Spleen (tissue), 11 donors: ENCODE data around the gene GIT1. TPM values are rescaled to one million over a fixed set of nuclear protein-coding genes. Genes with fewer than 3 reads are reported as not detected.

Source experiments
- DNase-seq: peaks from one replicate; pipeline ENCODE4 v3.0.0-alpha.2; 2020
- H3K27ac ChIP-seq, 8 donors: fragments of 200-600 bp; sonication (generic) in 7 of 8; 1 replicate in 4 of 8; 2 replicates in 4 of 8; pipeline versions ENCODE4 v1.5.0 to v1.8.0; 2016 to 2021; ENCODE audit warnings: inconsistent platforms in 4 of 8, mild to moderate bottlenecking in 4 of 8, moderate library complexity in 1 of 8
- H3K27me3 ChIP-seq, 7 donors: fragments of 200-600 bp; sonication (generic) in 6 of 7; replicated peaks in 1 of 7; 1 replicate in 4 of 7; 2 replicates in 3 of 7; pipeline versions ENCODE4 v1.5.0 to v1.8.0; 2016 to 2021; ENCODE audit warnings: inconsistent platforms in 3 of 7, mild to moderate bottlenecking in 1 of 7
- H3K36me3 ChIP-seq, 6 donors: fragments of 200-600 bp; sonication (generic) in 5 of 6; 1 replicate in 4 of 6; 2 replicates in 2 of 6; pipeline versions ENCODE4 v1.5.0 to v1.8.0; 2016 to 2021; ENCODE audit warnings: inconsistent platforms in 2 of 6
- H3K4me1 ChIP-seq, 6 donors: fragments of 200-600 bp; sonication (generic) in 5 of 6; 1 replicate in 3 of 6; 2 replicates in 3 of 6; pipeline versions ENCODE4 v1.5.0 to v1.8.0; 2016 to 2021; ENCODE audit warnings: inconsistent platforms in 3 of 6
- H3K4me3 ChIP-seq, 8 donors: fragments of 200-600 bp; sonication (generic) in 7 of 8; 1 replicate in 4 of 8; 2 replicates in 4 of 8; pipeline versions ENCODE4 v1.5.0 to v1.8.0; 2016 to 2021; ENCODE audit warnings: inconsistent platforms in 4 of 8, mild to moderate bottlenecking in 4 of 8, moderate library complexity in 2 of 8
- H3K9me3 ChIP-seq, 8 donors: fragments of 200-600 bp; sonication (generic) in 7 of 8; 1 replicate in 4 of 8; 2 replicates in 4 of 8; pipeline versions ENCODE4 v1.5.0 to v1.8.0; 2016 to 2021; ENCODE audit warnings: inconsistent platforms in 4 of 8
- POLR2A ChIP-seq, 3 donors: fragments of 450-650 bp; IDR thresholded peaks; one replicate each; pipeline ENCODE4 v1.5.1; 2017; ENCODE audit warnings: antibody characterized with exemption in 3 of 3, mild to moderate bottlenecking in 1 of 3
- POLR2AphosphoS5 ChIP-seq, 3 donors: sonication (generic); formaldehyde crosslinking; IDR thresholded peaks; one replicate each; pipeline ENCODE4 v1.5.1; 2017; ENCODE audit warnings: antibody characterized with exemption in 3 of 3
- WGBS, 5 donors: extraction: QIAGEN DNeasy Blood & Tissue Kit in 3 of 5; methylation state at CpG; one replicate each; pipeline versions ENCODE4 v1.1.5 to v1.1.7; 2013 to 2018; 5-methylcytosine and 5-hydroxymethylcytosine counted together
- intact Hi-C: fragments of 100-400 bp; cut with DNase I; formaldehyde crosslinking; loops from one replicate; pipeline ENCODE4 v1.15.0; 2023; ENCODE audit warnings: low total_unique reads
- polyA plus RNA-seq, 3 donors: library from polyadenylated mRNA; stranded (reverse); fragments of 200-250 nt; gene quantifications; one replicate each; pipeline ENCODE4 v1.2.1, GENCODE V29; 2013
- total RNA-seq, 7 donors: library from RNA; depleted of rRNA in 3 of 7; stranded (reverse); fragments of >200 nt in 3 of 7; fragmentation: NEBNext Ultra II Directional in 4 of 7; extraction: Animal tissue kit (Norgen Biotek cat#: 25700) in 4 of 7; gene quantifications; one replicate each; pipeline versions ENCODE4 v1.1.0 to v1.2.1, GENCODE V29; 2016 to 2021
- TF ChIP-seq, protein P1 (sequence below), 11 experiments: fragments of 200-600 bp in 7 of 11; fragments of 450-650 bp in 4 of 11; sonication (generic) in 4 of 11; IDR thresholded peaks in 8 of 11; conservative IDR thresholded peaks in 3 of 11; 1 replicate in 7 of 11; 2 replicates in 4 of 11; pipeline versions ENCODE4 v1.4.0 to v1.8.0; 2016 to 2021; ENCODE audit warnings: antibody characterized with exemption in 11 of 11, inconsistent platforms in 4 of 11, mild to moderate bottlenecking in 1 of 11
- donor health status: healthy with polysubstance abuse.
- donor health status: DM: no; HTN: no; CAD: no; lungs with moderate emphysema.
- donor health status: DM: no; HTN: no; CAD: no.
- donor health status: Bipolar disorder and iron deficiency.
- donor health status: healthy.
- donor health status: DM: no; HTN: no; CAD: no.
- donor health status: DM: yes; HTN: yes; CAD: no.

The GIT1 gene
- total and polyA plus RNA-seq, 10 donors, result 20.4 to 64.7 (median 46.0) TPM

DNA sequence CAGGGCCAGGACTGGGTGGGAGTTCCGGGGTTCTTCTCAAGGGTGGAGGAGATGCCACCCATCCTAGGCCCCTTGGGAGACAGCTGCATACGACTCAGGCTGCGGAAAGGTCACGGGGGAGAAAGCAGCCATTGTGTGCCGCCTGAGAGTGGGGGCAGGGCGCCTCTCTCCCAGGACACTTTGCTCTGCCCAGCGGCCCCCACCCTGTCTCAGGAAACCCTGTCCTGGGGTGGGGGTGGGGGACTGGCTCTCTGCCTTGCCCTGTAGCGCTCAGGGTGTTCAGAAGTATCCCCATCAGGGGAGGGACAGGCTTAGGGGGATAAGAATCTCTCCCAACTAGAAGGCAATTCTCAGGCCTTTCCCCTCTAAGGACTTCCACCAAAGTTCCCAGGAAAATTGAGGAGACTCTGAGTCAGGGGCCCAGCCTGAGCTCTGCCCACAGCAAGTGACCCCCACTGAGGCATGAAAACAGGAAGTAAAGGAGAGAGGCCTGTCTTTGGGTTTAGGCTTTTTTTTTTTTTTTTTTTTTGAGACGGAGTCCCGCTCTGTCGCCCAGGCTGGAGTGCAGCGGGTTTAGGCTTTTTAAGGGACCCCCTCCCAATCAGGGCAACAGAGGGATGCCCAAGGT is 4.9 kb downstream of the GIT1 start:
- no peaks in the 10 kb centered on the region for H3K27me3 ChIP-seq
- peak overlapping the region in 2 of 8 donors; percentile 25 to 55 for H3K4me3 ChIP-seq
- peaks cover 0 to 39% (median 25%) of the 10 kb centered on the region in 6 donors for H3K36me3 ChIP-seq
- no peaks in the 10 kb centered on the region for H3K9me3 ChIP-seq
- H3K4me1 ChIP-seq, result peaks cover 43 to 76% (median 59%) of the 10 kb centered on the region in 6 donors
- peak overlapping the region; percentile 27 to 88 (median 75) for H3K27ac ChIP-seq
- TF ChIP-seq POLR2A (IDR thresholded peaks at IDR 0.05), result no peak
- no peak for TF ChIP-seq POLR2AphosphoS5 (IDR thresholded peaks at IDR 0.05)
- TF ChIP-seq, protein P1, sequence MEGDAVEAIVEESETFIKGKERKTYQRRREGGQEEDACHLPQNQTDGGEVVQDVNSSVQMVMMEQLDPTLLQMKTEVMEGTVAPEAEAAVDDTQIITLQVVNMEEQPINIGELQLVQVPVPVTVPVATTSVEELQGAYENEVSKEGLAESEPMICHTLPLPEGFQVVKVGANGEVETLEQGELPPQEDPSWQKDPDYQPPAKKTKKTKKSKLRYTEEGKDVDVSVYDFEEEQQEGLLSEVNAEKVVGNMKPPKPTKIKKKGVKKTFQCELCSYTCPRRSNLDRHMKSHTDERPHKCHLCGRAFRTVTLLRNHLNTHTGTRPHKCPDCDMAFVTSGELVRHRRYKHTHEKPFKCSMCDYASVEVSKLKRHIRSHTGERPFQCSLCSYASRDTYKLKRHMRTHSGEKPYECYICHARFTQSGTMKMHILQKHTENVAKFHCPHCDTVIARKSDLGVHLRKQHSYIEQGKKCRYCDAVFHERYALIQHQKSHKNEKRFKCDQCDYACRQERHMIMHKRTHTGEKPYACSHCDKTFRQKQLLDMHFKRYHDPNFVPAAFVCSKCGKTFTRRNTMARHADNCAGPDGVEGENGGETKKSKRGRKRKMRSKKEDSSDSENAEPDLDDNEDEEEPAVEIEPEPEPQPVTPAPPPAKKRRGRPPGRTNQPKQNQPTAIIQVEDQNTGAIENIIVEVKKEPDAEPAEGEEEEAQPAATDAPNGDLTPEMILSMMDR (IDR thresholded peaks at IDR 0.05 in 8 of 11, conservative IDR thresholded peaks at IDR 0.05 in 3 of 11), result no peak
- WGBS, 5 donors, result 51 to 69% (median 57%) methylated on average over 8 to 12 of the region's 12 CpGs
- no peak for DNase-seq
- intact Hi-C loops, result no loop called here

DNA sequence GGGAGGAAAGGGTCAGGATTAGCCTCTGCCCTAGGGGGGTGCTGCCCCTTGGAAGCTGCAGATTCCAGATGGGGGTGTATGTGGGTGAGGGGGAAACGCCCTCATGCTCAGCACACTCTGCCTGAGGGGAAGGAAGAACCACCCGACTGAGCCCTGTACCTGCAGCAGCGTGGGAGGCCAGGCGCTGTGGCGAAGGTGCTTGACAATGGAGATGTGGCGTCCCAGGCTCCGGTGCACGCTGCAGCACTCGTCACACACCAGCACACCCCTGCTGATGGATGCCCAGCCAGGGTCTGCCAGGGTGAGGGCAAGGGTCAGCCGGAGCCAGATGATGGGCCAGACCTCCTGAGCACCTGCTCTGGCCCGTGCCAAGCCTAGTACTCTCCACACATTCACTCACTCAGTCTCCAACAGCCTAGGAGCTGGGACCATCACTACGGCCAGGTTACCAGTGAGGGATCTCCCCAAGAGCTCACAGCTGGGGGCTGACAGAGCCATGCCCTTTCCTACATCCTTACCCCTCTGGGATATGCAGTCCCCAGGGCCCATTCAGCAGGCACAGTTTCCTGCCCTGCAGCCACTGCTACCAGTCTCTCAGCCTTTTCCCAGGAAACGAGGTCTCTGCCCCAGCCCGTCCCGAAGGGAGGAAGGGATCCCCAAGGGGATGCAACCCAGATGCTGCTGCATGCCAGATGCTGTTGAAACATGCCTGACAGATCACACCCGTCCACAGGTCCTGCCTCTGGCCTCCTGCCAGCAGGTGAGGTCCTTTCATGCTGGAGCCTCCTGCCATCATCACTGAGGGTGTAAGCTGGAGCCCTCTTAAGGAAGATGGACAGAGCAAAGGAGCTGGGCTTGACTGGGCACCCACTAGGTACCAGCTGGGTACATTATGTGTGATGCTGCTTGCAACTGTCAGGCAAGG is 5.9 kb downstream of the GIT1 start:
- peaks cover 43 to 72% (median 57%) of the 10 kb centered on the region in 6 donors for H3K4me1 ChIP-seq
- DNase-seq, result no peak
- TF ChIP-seq POLR2A (IDR thresholded peaks at IDR 0.05), result no peak
- WGBS, 5 donors, result 80 to 90% (median 88%) methylated on average over 11 to 16 of the region's 16 CpGs
- H3K27ac ChIP-seq, result peak overlapping the region in 6 of 8 donors; percentile 27 to 88 (median 76)
- no peak overlapping the region for H3K4me3 ChIP-seq
- peaks cover 0 to 49% (median 29%) of the 10 kb centered on the region in 6 donors for H3K36me3 ChIP-seq
- no peaks in the 10 kb centered on the region for H3K9me3 ChIP-seq
- intact Hi-C loops, result no loop called here
- H3K27me3 ChIP-seq, result no peaks in the 10 kb centered on the region

GRCh38 chr17:29582772-29583171 is 6.7 kb downstream of the GIT1 start:
- H3K27ac ChIP-seq, result no peak overlapping the region
- H3K36me3 ChIP-seq, result peaks cover 0 to 57% (median 37%) of the 10 kb centered on the region in 6 donors
- no peaks in the 10 kb centered on the region for H3K9me3 ChIP-seq
- H3K27me3 ChIP-seq, result no peaks in the 10 kb centered on the region
- 91 to 97% (median 94%) methylated on average over 12 to 13 of the region's 13 CpGs for WGBS, 5 donors
- TF ChIP-seq POLR2AphosphoS5 (IDR thresholded peaks at IDR 0.05) (no peak), POLR2A (IDR thresholded peaks at IDR 0.05) (no peak)
- TF ChIP-seq, protein P1 (IDR thresholded peaks at IDR 0.05 in 8 of 11, conservative IDR thresholded peaks at IDR 0.05 in 3 of 11), result no peak
- peaks cover 35 to 68% (median 49%) of the 10 kb centered on the region in 6 donors for H3K4me1 ChIP-seq
- no peak overlapping the region for H3K4me3 ChIP-seq
- intact Hi-C loops, result no loop called here
- no peak for DNase-seq

GRCh38 chr17:29582254-29582765 is 7.1 kb downstream of the GIT1 start:
- no peaks in the 10 kb centered on the region for H3K27me3 ChIP-seq
- WGBS, 5 donors, result 82 to 94% (median 89%) methylated on average over 10 of the region's 10 CpGs
- no peaks in the 10 kb centered on the region for H3K9me3 ChIP-seq
- H3K4me1 ChIP-seq, result peaks cover 31 to 68% (median 47%) of the 10 kb centered on the region in 6 donors
- intact Hi-C loops, result no loop called here
- H3K36me3 ChIP-seq, result peaks cover 0 to 62% (median 42%) of the 10 kb centered on the region in 6 donors
- DNase-seq, result peak; percentile 64
- no peak overlapping the region for H3K27ac ChIP-seq
- no peak overlapping the region for H3K4me3 ChIP-seq
- TF ChIP-seq POLR2AphosphoS5 (IDR thresholded peaks at IDR 0.05), result no peak
- no peak for TF ChIP-seq POLR2A (IDR thresholded peaks at IDR 0.05)
- TF ChIP-seq, protein P1 (IDR thresholded peaks at IDR 0.05 in 8 of 11, conservative IDR thresholded peaks at IDR 0.05 in 3 of 11), result no peak
